K562 (cell line): ENCODE measurements around the gene ANKRD27. TPM values are rescaled to one million over a fixed set of nuclear protein-coding genes. Genes with fewer than 3 reads are reported as not detected.
A peak's percentile ranks its signal among the peaks of the same experiment; 100 is the strongest.

Experiments used
- DACH1 ChIP-seq: fragments of 450-650 bp; IDR thresholded peaks from 2 replicates; pipeline ENCODE4 v1.6.1; 2018; ENCODE audit not compliant: partially characterized antibody
- ERF ChIP-seq: fragments of 450-650 bp; formaldehyde crosslinking; IDR thresholded peaks from 2 replicates; pipeline ENCODE4 v1.4.0; 2020; ENCODE audit warnings: mild to moderate bottlenecking, mixed read lengths
- EZH2 ChIP-seq: IDR thresholded peaks from 2 replicates; pipeline ENCODE4 v1.6.1; 2012; ENCODE audit warnings: low read depth, mild to moderate bottlenecking, inconsistent platforms, low read length, borderline replicate concordance
- KAT8 ChIP-seq: fragments of 450-650 bp; IDR thresholded peaks from 2 replicates; pipeline ENCODE4 v1.6.1; 2016; ENCODE audit warnings: low read depth, mild to moderate bottlenecking
- NEUROD1 ChIP-seq: fragments of 150-350 bp; IDR thresholded peaks from 2 replicates; pipeline ENCODE4 v1.6.1; 2014; ENCODE audit warnings: borderline replicate concordance, low read length, low read depth; ENCODE audit not compliant: partially characterized antibody
- SUPT5H ChIP-seq: fragments of 450-650 bp; IDR thresholded peaks from 2 replicates; pipeline ENCODE4 v1.6.1; 2016
- TAF1 ChIP-seq: IDR thresholded peaks from 2 replicates; pipeline ENCODE4 v1.6.1; 2011; ENCODE audit warnings: mild to moderate bottlenecking, low read length, moderate library complexity; ENCODE audit not compliant: insufficient read depth, control insufficient read depth, severe bottlenecking; ENCODE audit errors: extremely low read depth
- ZBTB49 ChIP-seq: sonication (generic); formaldehyde crosslinking; IDR thresholded peaks from 2 replicates; pipeline ENCODE4 v1.8.0; 2022; ENCODE audit warnings: missing genetic modification reagents, mild to moderate bottlenecking, borderline replicate concordance
- ZNF318 ChIP-seq, 2 experiments: fragments of 450-650 bp; IDR thresholded peaks; 2 replicates each; pipeline ENCODE4 v1.6.1; 2016; ENCODE audit warnings: mild to moderate bottlenecking in 2 of 2, borderline replicate concordance in 1 of 2, low read depth in 1 of 2, moderate library complexity in 1 of 2
- ZNF384 ChIP-seq: IDR thresholded peaks from 2 replicates; pipeline ENCODE4 v1.6.1; 2012; ENCODE audit warnings: low read depth, low read length, improper control_type of control experiment
- polyA plus RNA-seq, 8 experiments: library from polyadenylated mRNA; depleted of rRNA in 4 of 8; stranded (reverse) in 5 of 8; unstranded in 3 of 8; fragments of >200 nt; fragmentation: Nextera tagmentation in 2 of 8; fragmentation: Illumina TruSeq in 1 of 8; extraction: Ambion mirVana in 2 of 8; extraction: Trizol in 1 of 8; gene quantifications; 2 replicates each; pipeline versions ENCODE4 v1.2.1 to v1.2.3, GENCODE V29; 2011 to 2014; ENCODE audit warnings: inconsistent platforms in 1 of 8, missing spikeins in 1 of 8
- total RNA-seq, 7 experiments: library from RNA; depleted of rRNA in 6 of 7; stranded (reverse); fragments of >200 nt in 6 of 7; fragmentation: Illumina TruSeq in 2 of 7; extraction: Trizol in 2 of 7; gene quantifications; 2 replicates each; pipeline versions ENCODE4 v1.2.1 to v1.2.3, GENCODE V29; 2011 to 2021; ENCODE audit warnings: low replicate concordance in 1 of 7
- TF ChIP-seq, protein P1 (sequence below): fragments of 450-650 bp; IDR thresholded peaks from 2 replicates; pipeline ENCODE4 v1.6.1; 2017; ENCODE audit warnings: mild to moderate bottlenecking, moderate library complexity
- TF ChIP-seq, protein P2 (sequence below), 2 experiments: fragments of 450-650 bp in 1 of 2; sonication (generic) in 1 of 2; formaldehyde crosslinking; conservative IDR thresholded peaks; 2 replicates each; pipeline versions ENCODE4 v1.4.0 to v1.8.1; 2020 to 2022; ENCODE audit warnings: mild to moderate bottlenecking in 1 of 2, missing genetic modification reagents in 1 of 2
- TF ChIP-seq, protein P3 (sequence below), 3 experiments: IDR thresholded peaks in 2 of 3; conservative IDR thresholded peaks in 1 of 3; 2 replicates each; pipeline ENCODE4 v1.5.1; 2011 to 2012; ENCODE audit warnings: low read length in 3 of 3, mild to moderate bottlenecking in 3 of 3, control low read depth in 2 of 3, improper control_type of control experiment in 1 of 3, inconsistent platforms in 1 of 3, low read depth in 1 of 3, mixed read lengths in 1 of 3, moderate library complexity in 1 of 3; ENCODE audit not compliant: insufficient read depth in 2 of 3

Gene ANKRD27
- total and polyA plus RNA-seq, 9 of the 15 experiments (the other 6 are each of a cell fraction or from before 2014, with no cell fraction given), result 5.3 to 71.3 (median 54.2) TPM

DNA sequence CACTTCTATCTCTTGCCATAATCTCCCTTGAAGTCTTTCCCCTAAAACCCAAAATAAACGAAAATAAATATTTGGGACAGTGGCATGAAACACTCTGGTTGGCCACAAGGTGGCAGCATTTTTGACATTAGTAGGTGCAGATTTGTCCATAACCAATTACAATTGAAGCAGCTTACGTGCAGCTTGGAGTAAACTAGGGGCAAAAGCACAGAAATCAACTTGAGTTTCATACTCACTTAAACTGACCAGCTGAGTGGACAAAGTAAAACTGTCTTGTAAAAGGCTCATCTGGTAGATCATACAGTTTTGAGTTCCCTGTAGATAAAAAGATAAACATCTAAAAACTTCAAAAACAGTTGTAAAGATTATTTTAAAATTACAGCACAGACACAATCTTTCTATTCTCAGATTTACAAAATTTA, 75.2 kb downstream of the ANKRD27 start (continued):
- TF ChIP-seq ZBTB49 (CRISPR knock-in tag) (no peak), EZH2 (no peak), ZNF384 (no peak), DACH1 (no peak), ZNF318 (IDR thresholded peaks at IDR 0.05; ENCODE audit: borderline replicate concordance in 1 of 2, low read depth in 1 of 2) (no peak), ERF (CRISPR knock-in tag) (no peak), KAT8 (no peak), SUPT5H (no peak), NEUROD1 (no peak), TAF1 (no peak)
- TF ChIP-seq, protein P1, sequence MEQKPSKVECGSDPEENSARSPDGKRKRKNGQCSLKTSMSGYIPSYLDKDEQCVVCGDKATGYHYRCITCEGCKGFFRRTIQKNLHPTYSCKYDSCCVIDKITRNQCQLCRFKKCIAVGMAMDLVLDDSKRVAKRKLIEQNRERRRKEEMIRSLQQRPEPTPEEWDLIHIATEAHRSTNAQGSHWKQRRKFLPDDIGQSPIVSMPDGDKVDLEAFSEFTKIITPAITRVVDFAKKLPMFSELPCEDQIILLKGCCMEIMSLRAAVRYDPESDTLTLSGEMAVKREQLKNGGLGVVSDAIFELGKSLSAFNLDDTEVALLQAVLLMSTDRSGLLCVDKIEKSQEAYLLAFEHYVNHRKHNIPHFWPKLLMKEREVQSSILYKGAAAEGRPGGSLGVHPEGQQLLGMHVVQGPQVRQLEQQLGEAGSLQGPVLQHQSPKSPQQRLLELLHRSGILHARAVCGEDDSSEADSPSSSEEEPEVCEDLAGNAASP, result no peak
- TF ChIP-seq, protein P2, sequence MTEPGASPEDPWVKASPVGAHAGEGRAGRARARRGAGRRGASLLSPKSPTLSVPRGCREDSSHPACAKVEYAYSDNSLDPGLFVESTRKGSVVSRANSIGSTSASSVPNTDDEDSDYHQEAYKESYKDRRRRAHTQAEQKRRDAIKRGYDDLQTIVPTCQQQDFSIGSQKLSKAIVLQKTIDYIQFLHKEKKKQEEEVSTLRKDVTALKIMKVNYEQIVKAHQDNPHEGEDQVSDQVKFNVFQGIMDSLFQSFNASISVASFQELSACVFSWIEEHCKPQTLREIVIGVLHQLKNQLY (CRISPR knock-in tag; conservative IDR thresholded peaks at IDR 0.05), result no peak
- TF ChIP-seq, protein P3, sequence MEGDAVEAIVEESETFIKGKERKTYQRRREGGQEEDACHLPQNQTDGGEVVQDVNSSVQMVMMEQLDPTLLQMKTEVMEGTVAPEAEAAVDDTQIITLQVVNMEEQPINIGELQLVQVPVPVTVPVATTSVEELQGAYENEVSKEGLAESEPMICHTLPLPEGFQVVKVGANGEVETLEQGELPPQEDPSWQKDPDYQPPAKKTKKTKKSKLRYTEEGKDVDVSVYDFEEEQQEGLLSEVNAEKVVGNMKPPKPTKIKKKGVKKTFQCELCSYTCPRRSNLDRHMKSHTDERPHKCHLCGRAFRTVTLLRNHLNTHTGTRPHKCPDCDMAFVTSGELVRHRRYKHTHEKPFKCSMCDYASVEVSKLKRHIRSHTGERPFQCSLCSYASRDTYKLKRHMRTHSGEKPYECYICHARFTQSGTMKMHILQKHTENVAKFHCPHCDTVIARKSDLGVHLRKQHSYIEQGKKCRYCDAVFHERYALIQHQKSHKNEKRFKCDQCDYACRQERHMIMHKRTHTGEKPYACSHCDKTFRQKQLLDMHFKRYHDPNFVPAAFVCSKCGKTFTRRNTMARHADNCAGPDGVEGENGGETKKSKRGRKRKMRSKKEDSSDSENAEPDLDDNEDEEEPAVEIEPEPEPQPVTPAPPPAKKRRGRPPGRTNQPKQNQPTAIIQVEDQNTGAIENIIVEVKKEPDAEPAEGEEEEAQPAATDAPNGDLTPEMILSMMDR (IDR thresholded peaks at IDR 0.05 in 2 of 3, conservative IDR thresholded peaks at IDR 0.05 in 1 of 3; ENCODE audit: insufficient read depth in 2 of 3, low read depth in 1 of 3, low read length in 3 of 3), result peak; percentile 62 to 76 (median 74)
